Activated CD4-positive, alpha-beta T cell treated with anti-CD3 and anti-CD28 coated beads, Interleukin-2, Interleukin-4, amounts not matched to agents 100 ng/mL and 50 ng/mL, durations not matched to agents 16 hours and 8 hours (primary cell): Measurements from ENCODE around the gene USP47.

Experiments
- DNase-seq: peaks from one replicate; pipeline ENCODE4 v3.0.0-alpha.2; 2020; ENCODE audit warnings: low spot score

The USP47 gene

GRCh38 chr11:11982461-11982860 is 140.7 kb downstream of the USP47 start:
- DNase-seq = no peak

- no peak for DNase-seq
Measured at GRCh38 chr11:11982975-11983374, 141.2 kb downstream of the USP47 start.

GRCh38 chr11:11983427-11983826 is 141.7 kb downstream of the USP47 start:
- DNase-seq = no peak

- no peak for DNase-seq
Measured at GRCh38 chr11:11984563-11984962, 142.8 kb downstream of the USP47 start.

- DNase-seq = no peak
Measured at GRCh38 chr11:11985016-11985715, 143.4 kb downstream of the USP47 start.

- no peak for DNase-seq
Measured at GRCh38 chr11:11985954-11986949, 144.5 kb downstream of the USP47 start.

GRCh38 chr11:11987503-11988022 is 145.8 kb downstream of the USP47 start:
- DNase-seq = no peak

- DNase-seq = no peak
Measured at GRCh38 chr11:11988099-11988651, 146.4 kb downstream of the USP47 start.

GRCh38 chr11:11988681-11989261 is 147.0 kb downstream of the USP47 start:
- DNase-seq = no peak

- DNase-seq = no peak
Measured at GRCh38 chr11:11989774-11990744, 148.3 kb downstream of the USP47 start.

- no peak for DNase-seq
Measured at GRCh38 chr11:11992257-11993212, 150.8 kb downstream of the USP47 start.

GRCh38 chr11:11993839-11994238 is 152.1 kb downstream of the USP47 start:
- DNase-seq = no peak

- DNase-seq = no peak
Measured at GRCh38 chr11:11995601-11996000, 153.8 kb downstream of the USP47 start.

GRCh38 chr11:11996321-11997048 is 154.7 kb downstream of the USP47 start:
- DNase-seq = no peak

GRCh38 chr11:11997049-11997322 is 155.2 kb downstream of the USP47 start:
- DNase-seq = no peak

GRCh38 chr11:11998091-11998781 is 156.5 kb downstream of the USP47 start:
- DNase-seq = peak; percentile 50

GRCh38 chr11:12001186-12001585 is 159.4 kb downstream of the USP47 start:
- DNase-seq = no peak

GRCh38 chr11:12003336-12003735 is 161.6 kb downstream of the USP47 start:
- DNase-seq = no peak

- DNase-seq = no peak
Measured at GRCh38 chr11:12003815-12004214, 162.0 kb downstream of the USP47 start.
